Tibial nerve (tissue), 4 donors: ENCODE data around the gene THYN1. TPM values are rescaled to one million over a fixed set of nuclear protein-coding genes. Genes with fewer than 3 reads are reported as not detected.

ENCODE experiments used
- DNase-seq, 2 donors: peaks; one replicate each; pipeline ENCODE4 v3.0.0-alpha.2; 2019; ENCODE audit warnings: low spot score in 2 of 2
- H3K27ac ChIP-seq, 4 donors: fragments of 200-600 bp; sonication (generic) in 3 of 4; one replicate each; pipeline ENCODE4 v1.5.1; 2017 to 2019; ENCODE audit warnings: mild to moderate bottlenecking in 1 of 4
- H3K27me3 ChIP-seq, 2 donors: fragments of 200-600 bp; sonication (generic) in 1 of 2; one replicate each; pipeline versions ENCODE4 v1.5.1 to v1.6.0; 2017 to 2019
- H3K36me3 ChIP-seq, 3 donors: fragments of 200-600 bp; sonication (generic); one replicate each; pipeline ENCODE4 v1.5.1; 2018 to 2019
- H3K4me1 ChIP-seq, 4 donors: fragments of 200-600 bp; sonication (generic) in 3 of 4; one replicate each; pipeline ENCODE4 v1.5.1; 2017 to 2019
- H3K4me3 ChIP-seq, 4 donors: fragments of 200-600 bp; sonication (generic) in 3 of 4; one replicate each; pipeline ENCODE4 v1.5.1; 2017 to 2019; ENCODE audit warnings: mild to moderate bottlenecking in 1 of 4, moderate library complexity in 1 of 4
- H3K9me3 ChIP-seq, 4 donors: fragments of 200-600 bp; sonication (generic) in 3 of 4; one replicate each; pipeline ENCODE4 v1.5.1; 2017 to 2019
- CTCF ChIP-seq, 5 experiments: fragments of 200-600 bp in 3 of 5; fragments of 450-650 bp in 2 of 5; sonication (generic) in 3 of 5; IDR thresholded peaks; one replicate each; pipeline ENCODE4 v1.5.1; 2016 to 2019; ENCODE audit warnings: antibody characterized with exemption in 5 of 5, mild to moderate bottlenecking in 3 of 5, moderate library complexity in 2 of 5
- EP300 ChIP-seq, 2 donors: sonication (generic); formaldehyde crosslinking; IDR thresholded peaks; one replicate each; pipeline ENCODE4 v1.6.1; 2017; ENCODE audit warnings: antibody characterized with exemption in 2 of 2, mild to moderate bottlenecking in 1 of 2
- POLR2A ChIP-seq, 2 donors: fragments of 450-650 bp; IDR thresholded peaks; one replicate each; pipeline ENCODE4 v1.6.1; 2017; ENCODE audit warnings: antibody characterized with exemption in 2 of 2, mild to moderate bottlenecking in 2 of 2, moderate library complexity in 2 of 2
- WGBS, 2 donors: methylation state at CpG; one replicate each; pipeline ENCODE4 v1.1.5; 2018; 5-methylcytosine and 5-hydroxymethylcytosine counted together
- total RNA-seq, 4 donors: library from RNA; depleted of rRNA; stranded (reverse); fragments of >200 nt; gene quantifications; one replicate each; pipeline ENCODE4 v1.1.0, GENCODE V29; 2016

Gene THYN1
- total RNA-seq, 4 donors from 2014 or later = 46.0 to 65.7 (median 53.3) TPM

- H3K4me3 ChIP-seq = no peak overlapping the region
- no peaks in the 10 kb centered on the region for H3K27me3 ChIP-seq
- no peak overlapping the region for H3K27ac ChIP-seq
- no peak for DNase-seq
- 57 to 72% methylated on average over 7 of the region's 7 CpGs for WGBS, 2 donors
- H3K9me3 ChIP-seq = no peaks in the 10 kb centered on the region
- TF ChIP-seq EP300 (IDR thresholded peaks at IDR 0.05) (no peak), POLR2A (IDR thresholded peaks at IDR 0.05) (no peak), CTCF (IDR thresholded peaks at IDR 0.05) (no peak)
- peaks cover 0 to 74% (median 5%) of the 10 kb centered on the region in 3 donors for H3K36me3 ChIP-seq
- H3K4me1 ChIP-seq = peaks cover 0 to 13% (median 10%) of the 10 kb centered on the region in 4 donors
Measured at GRCh38 chr11:134248910-134249480, 4.2 kb downstream of the THYN1 start.

- H3K4me3 ChIP-seq = no peak overlapping the region
- no peaks in the 10 kb centered on the region for H3K9me3 ChIP-seq
- H3K4me1 ChIP-seq = peaks cover 0 to 4% (median 1%) of the 10 kb centered on the region in 4 donors
- DNase-seq = no peak
- no peak for TF ChIP-seq EP300 (IDR thresholded peaks at IDR 0.05)
- no peak for TF ChIP-seq CTCF (IDR thresholded peaks at IDR 0.05)
- no peak for TF ChIP-seq POLR2A (IDR thresholded peaks at IDR 0.05)
- H3K27me3 ChIP-seq = no peaks in the 10 kb centered on the region
- H3K36me3 ChIP-seq = peaks cover 0 to 97% (median 5%) of the 10 kb centered on the region in 3 donors
- no peak overlapping the region for H3K27ac ChIP-seq
- 79 to 86% methylated on average over 4 of the region's 4 CpGs for WGBS, 2 donors
Measured at GRCh38 chr11:134246678-134247077, 6.5 kb downstream of the THYN1 start.

GRCh38 chr11:134246100-134246499, 7.1 kb downstream of the THYN1 start:
- Histone ChIP-seq H3K36me3 (peaks cover 0 to 100% (median 5%) of the 10 kb centered on the region in 3 donors), H3K27me3 (no peaks in the 10 kb centered on the region), H3K9me3 (no peaks in the 10 kb centered on the region), H3K27ac (no peak overlapping the region), H3K4me3 (no peak overlapping the region), H3K4me1 (no peaks in the 10 kb centered on the region)
- WGBS, 2 donors = 84 to 87% methylated on average over 11 of the region's 11 CpGs
- no peak for DNase-seq
- TF ChIP-seq CTCF (IDR thresholded peaks at IDR 0.05) (no peak), EP300 (IDR thresholded peaks at IDR 0.05) (no peak), POLR2A (IDR thresholded peaks at IDR 0.05) (no peak)

GRCh38 chr11:134245434-134245833, 7.7 kb downstream of the THYN1 start:
- peaks cover 0 to 96% (median 5%) of the 10 kb centered on the region in 3 donors for H3K36me3 ChIP-seq
- no peak overlapping the region for H3K27ac ChIP-seq
- no peak for DNase-seq
- H3K9me3 ChIP-seq = no peaks in the 10 kb centered on the region
- TF ChIP-seq EP300 (IDR thresholded peaks at IDR 0.05) (no peak), CTCF (IDR thresholded peaks at IDR 0.05) (no peak), POLR2A (IDR thresholded peaks at IDR 0.05) (no peak)
- H3K4me1 ChIP-seq = no peaks in the 10 kb centered on the region
- H3K27me3 ChIP-seq = no peaks in the 10 kb centered on the region
- 91 to 92% methylated on average over 7 to 14 of the region's 14 CpGs for WGBS, 2 donors
- H3K4me3 ChIP-seq = no peak overlapping the region

- Histone ChIP-seq H3K27ac (no peak overlapping the region), H3K36me3 (peaks cover 0 to 96% (median 0%) of the 10 kb centered on the region in 3 donors), H3K27me3 (no peaks in the 10 kb centered on the region), H3K4me3 (no peak overlapping the region), H3K4me1 (no peaks in the 10 kb centered on the region), H3K9me3 (no peaks in the 10 kb centered on the region)
- no peak for DNase-seq
- TF ChIP-seq CTCF (IDR thresholded peaks at IDR 0.05) = peak in 1 of 5 experiments; percentile 11
- TF ChIP-seq EP300 (IDR thresholded peaks at IDR 0.05) = no peak
- no peak for TF ChIP-seq POLR2A (IDR thresholded peaks at IDR 0.05)
- 45 to 46% methylated on average over 6 to 7 of the region's 7 CpGs for WGBS, 2 donors
Measured at GRCh38 chr11:134244593-134244992, 8.6 kb downstream of the THYN1 start.
